NOMO-1 (cell line): ENCODE data around the gene SHOC2.

Experiments used
- DNase-seq, 2 experiments: peaks; one replicate each; lab custom pipeline; 2025; ENCODE audit not compliant: unreplicated experiment in 2 of 2; lab: John Stamatoyannopoulos, UW

The SHOC2 gene

DNA sequence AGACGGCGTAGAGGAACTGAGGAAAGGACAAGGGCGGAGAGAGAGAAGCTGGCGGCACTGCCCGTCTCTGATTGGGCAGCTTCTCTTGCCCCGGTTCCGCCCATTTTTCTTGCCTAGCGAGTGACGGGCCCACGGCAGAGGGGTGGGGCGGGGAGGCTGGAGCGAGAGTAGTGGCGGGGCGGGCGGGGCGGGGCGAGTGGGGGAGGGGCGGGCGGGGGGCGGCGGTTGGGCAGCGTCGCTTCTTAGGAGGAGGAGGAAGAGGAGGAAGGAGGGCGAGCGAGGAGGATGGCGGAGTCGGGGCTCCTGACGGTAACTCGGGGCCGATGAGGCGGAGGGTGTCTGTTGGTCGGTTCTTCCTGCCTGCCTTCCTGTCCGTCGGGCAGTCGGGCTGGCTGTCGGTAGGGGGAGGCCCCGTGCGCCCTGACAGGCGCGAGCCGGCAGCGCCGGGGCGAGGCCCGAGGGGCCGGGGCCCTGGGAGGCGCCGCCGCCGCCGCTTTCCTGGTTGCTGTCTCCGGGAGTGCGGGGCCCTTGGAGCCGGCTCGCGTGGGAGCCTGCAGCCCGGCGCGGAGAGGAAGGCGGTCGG lies at the start of gene SHOC2:
SHOC2 (plus strand) TSS at position 256 of the 583 bp plus-strand sequence. CDS start 44,755 bp downstream, outside the sequence.
- DNase-seq: no peak

DNA sequence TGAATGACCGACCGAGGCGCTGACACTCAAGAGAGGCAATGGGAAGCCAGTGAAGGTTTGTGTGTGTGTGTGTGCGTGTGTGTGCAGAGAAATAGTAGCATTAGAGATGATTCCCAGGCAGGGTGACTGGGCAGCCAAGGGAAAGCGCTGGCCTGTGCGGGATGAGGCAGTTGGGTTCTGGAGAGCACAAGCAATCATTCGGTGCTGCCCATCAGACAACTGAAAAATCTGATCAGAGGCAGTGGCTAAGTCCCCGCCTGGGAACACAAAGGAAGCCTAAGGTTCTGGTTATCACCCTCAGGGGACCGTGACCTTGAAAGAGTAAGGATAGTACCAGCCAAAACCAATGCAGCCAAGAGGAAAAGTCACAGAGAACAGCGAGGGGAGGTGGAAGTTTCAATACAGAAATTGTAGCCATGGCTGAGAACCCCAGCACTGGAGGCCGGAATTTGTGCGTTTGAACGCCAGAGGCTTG lies 48.5 kb upstream of the SHOC2 start:
- no peak for DNase-seq

DNA sequence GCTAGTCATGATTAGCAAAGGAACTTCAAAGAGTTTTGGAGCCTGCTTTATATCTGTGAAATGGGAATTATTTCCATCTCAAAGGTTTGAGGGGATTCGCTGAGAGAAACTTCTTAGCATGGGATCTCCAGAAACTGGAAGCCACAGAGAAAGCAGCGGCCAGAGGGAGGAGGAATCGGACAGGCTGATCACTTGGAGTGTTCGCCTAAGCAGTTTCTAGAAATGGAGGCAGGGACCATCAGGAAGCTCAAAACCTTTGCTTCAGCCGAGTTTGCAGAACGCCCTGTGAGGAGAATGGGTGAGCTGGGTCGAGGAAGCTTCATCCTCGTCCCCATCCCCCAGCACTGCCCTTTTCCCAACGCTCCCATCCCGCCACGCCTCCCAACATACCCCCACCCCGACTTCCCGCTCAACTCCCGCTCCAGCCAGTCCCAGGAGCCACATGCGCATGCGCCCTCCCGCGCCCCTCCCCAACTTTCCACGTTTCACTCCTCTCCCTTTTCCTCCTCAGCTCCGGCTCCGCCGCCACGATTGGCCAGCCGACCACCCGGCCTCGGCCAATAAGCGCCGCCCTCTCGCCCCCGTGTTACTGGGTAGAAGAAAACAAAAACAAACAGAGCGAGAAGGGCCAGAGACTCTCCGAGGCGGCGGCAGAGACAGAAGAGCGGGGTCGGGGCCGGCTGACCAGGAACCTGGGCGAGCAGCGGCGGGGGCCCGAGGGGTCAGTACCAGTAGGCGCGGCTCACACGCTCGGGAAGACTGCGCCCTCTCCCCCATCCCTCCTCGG lies 47.9 kb upstream of the SHOC2 start, which contains the start of gene PDCD4:
PDCD4 (plus strand) TSS at position 631 of the 787 bp plus-strand sequence. CDS start 4,100 bp downstream, outside the sequence.
- peak; percentile 93 to 94 for DNase-seq

DNA sequence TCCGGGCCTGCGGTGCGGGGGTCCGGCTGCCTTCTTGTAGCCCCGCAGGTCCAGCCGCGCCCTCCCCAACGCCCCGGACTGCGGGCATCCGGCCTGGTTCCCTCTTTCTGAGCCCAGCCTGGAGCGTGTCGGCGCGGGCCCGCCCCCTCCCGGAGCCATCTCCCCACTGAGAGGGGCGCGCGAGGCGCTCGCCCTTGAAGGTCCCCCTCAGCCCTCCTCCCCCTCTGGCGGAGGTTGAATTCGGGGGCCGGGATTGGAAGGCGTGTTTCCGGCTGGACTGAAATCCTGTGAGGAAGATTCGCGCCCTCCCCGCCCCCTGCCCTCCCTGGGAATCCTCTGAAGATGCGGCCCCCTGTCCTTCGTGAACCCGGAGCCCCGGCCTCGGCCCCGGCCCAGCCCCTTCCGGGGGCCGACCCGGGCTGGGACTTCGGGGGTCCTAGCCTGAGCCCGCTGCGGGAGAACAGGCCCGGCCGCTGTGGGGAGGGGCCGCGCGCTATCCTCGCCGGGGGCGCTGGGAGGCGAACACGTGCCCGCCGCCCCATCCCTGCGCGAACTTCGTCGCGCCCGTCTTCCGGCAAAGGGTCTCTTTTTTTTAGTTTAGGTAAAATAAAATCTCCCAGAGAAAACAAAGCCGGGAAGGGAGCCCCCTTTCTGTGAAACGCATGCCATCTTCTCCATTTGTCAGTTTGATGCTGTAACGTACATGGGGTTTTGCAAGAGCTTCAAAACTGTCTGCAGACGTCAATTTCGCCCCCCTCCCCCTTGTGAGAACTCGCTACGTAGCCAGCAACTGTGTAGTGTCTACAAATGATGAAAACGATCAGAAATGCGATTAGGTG lies 47.0 kb upstream of the SHOC2 start:
- peak; percentile 88 to 90 for DNase-seq

DNA sequence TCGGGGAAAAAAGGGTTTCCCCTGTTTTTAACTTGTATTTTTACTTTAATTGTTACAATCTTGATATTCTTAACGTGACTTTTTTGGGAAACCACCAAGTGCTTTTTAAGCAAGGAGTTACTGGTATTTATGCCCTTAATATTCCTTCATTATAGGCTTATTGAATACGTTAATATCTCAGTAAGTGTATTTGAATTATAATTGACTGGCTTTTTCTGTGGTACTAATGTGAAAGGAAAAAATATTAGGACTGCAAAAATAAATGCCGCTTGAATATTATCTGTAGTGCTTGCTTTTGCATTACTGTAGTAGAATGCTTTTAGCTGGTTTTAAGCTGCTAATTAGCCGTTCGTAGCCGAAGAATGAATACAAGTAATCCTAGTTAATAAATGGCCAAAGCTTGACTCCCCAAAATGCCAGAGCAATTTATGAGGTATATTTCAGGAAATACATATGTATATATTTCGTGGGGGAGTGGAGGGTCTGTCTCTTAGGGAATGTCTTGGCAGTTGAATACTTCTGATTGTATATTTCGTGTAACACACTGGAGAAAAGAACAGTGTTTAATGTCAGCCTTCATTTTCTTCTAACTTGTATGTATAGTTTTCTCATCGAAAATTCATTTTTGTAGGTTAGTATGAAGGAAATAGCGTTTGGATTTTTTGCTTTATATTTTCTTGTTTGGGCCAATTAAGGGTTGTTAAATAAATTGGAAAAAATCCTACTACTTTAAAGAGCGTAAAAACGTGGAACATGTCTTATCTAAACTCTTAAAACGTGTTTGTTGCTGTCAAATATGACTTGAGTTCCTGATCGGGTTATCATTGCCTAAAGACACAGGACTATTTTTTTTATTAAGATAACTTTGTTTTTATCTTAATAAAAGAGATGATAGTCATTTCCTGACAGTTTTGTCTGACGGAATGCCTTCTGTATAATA lies 46.1 kb upstream of the SHOC2 start:
- DNase-seq: peak in 1 of 2 experiments; percentile 51

DNA sequence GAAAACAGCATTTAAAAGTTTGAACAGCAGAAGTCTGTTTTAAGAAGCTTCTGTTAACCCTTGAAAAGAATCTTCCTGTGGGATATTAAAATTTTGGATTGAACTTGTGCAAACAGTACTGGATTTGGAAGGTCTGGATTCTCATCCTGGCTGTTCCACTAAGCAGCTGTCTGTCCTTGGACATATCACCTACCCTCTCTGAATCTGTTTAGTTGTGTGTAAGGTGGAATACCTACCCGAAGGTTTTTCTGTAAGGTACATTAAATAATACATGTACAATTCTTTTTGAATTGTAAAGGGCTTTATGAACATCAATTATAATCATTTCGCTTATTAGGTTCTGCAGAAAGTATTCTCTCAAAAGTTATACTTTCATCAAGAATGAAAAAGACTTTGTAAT lies 45.5 kb upstream of the SHOC2 start:
- DNase-seq: no peak

DNA sequence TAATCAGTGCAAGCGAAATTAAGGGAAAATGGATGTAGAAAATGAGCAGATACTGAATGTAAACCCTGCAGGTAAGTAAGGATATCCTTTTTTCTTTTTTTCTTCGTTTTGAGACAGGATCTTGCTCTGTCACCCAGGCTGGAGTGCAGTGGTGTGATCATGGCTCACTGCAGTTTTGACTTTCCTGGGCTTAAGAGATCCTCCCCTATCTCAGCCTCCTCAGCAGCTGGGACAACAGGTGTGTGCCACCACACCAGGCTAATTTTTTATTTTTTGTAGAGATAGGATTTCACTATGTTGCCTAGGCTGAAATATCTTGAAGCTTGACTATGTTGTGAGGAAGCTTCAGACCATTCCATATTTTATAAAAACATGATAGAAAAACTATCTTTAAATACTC lies 43.4 kb upstream of the SHOC2 start:
- no peak for DNase-seq

DNA sequence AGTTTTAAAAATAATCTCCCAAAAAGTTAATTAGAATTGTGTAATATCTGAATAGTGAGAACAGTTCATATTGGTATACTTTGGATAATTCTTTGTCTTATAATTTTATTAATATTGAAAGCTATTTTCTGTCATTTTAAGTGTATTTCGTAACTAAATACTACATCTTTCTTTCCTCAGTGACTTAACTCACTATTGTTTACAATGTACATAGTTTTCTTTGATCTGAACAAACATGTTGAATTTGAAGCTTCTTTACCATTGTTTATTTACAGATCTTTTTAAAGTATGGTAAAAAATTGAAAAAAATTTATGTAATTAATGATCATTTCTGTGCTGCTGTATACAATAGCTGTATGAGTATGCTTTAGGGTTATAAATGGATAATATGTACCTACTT lies 42.6 kb upstream of the SHOC2 start:
- no peak for DNase-seq

DNA sequence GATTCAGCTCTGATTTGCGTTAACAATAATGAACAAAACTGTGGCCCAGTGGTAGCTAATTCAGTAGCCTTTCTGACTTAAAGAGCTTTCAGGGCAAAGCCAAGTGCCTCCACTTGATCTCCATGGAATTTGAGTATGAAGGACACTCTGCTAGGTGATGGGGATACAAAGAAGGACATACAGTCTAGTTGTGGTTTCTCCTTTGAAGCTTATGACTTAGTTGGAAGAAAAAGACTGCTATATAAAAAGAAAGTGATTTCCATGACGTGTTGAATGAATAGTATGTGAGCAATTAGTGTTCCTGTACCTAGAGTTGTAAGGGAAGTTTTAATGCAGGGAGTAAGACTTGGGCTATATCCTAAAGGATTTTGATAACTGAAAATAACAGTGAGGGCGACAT lies 39.4 kb upstream of the SHOC2 start:
- DNase-seq: no peak

DNA sequence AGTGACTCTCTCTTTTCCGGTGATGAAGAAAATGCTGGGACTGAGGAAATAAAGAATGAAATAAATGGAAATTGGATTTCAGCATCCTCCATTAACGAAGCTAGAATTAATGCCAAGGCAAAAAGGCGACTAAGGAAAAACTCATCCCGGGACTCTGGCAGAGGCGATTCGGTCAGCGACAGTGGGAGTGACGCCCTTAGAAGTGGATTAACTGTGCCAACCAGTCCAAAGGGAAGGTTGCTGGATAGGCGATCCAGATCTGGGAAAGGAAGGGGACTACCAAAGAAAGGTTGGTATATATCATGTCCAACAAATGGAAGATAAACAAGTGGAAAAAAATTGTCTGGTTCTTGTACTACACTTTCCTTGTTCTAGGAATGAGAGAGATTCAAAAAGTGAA lies 38.2 kb upstream of the SHOC2 start:
- DNase-seq: no peak

DNA sequence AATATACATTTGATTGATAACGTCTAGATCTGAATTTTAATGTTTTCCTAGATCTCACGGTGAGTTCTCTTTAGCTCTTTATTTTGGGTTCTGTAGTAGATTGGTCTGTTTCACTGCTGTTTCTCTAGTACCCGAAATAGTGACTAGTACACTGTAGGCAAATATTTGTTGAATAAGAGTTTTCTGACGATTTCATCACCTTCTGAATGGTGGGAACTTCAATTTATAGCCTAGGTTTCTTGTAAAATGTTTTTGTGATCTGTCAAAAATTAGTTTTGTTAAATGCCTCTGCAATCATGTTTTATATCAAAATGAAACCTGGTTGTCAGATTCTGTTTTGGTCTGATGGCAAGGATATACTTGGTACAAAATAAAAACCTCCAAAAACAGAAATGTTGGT lies 37.5 kb upstream of the SHOC2 start:
- DNase-seq: no peak

DNA sequence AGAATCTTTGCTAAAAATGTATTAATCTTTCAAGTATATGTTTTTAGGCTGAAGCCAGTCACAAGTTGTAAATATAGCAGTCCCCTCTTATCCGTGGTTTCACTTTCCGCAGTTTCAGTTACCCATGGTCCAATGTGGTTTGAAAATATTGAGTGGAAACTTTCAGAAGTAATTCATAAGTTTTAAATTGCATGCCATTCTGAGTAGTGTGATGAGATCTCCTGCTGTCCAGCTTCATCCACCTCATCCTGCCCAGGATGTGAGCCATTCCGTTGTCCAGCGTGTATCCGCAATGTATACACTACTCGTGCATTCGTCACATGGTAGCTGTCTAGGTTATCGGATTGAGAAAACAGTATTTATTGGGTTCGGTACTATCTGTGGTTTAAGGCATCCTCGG lies 35.5 kb upstream of the SHOC2 start:
- no peak for DNase-seq

DNA sequence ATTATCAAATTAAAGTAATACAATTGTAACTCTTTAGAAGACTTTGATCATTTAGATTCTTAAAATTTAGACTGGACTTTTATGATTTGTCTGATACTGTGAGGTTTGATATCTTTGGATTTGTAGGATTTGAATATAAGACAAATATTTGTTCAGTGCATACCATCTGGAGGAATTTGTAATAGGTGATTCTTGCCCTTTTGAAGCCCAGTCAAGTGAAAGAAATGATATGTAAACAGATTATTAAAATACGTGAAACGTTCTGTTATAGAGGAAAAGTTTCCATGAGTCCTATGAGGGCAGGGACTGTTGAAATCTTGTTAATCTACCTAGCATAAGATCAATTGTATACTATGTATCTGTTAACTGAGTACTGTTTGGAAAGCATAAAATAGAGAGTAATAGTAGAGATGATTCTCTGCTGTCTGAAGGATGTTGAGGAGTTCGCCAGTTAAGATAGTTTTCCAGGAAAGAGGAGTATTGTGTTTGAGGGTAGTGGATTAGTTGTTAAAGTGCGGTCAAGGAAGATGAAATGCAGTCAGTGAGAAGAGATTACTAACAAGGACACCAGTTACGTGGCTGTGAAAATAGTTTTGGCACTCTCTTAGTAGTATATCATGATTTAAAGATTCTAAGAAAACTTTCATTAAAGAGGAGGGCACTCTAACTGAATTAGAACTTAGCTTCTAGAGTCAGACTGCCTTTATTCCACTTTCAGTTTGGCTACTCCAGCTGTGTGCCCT lies 33.3 kb upstream of the SHOC2 start:
- no peak for DNase-seq

DNA sequence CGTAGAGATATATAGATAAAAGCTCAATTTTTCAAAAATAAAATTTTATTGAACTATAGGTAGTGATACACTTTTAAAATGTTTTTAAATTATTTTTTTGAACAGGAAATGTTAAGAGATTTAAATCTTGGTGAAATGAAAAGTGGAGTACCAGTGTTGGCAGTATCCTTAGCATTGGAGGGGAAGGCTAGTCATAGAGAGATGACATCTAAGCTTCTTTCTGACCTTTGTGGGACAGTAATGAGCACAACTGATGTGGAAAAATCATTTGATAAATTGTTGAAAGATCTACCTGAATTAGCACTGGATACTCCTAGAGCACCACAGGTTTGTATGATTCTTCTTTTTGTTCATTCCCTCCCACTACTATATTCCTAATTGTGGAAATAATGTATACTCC lies 31.8 kb upstream of the SHOC2 start:
- DNase-seq: no peak

DNA sequence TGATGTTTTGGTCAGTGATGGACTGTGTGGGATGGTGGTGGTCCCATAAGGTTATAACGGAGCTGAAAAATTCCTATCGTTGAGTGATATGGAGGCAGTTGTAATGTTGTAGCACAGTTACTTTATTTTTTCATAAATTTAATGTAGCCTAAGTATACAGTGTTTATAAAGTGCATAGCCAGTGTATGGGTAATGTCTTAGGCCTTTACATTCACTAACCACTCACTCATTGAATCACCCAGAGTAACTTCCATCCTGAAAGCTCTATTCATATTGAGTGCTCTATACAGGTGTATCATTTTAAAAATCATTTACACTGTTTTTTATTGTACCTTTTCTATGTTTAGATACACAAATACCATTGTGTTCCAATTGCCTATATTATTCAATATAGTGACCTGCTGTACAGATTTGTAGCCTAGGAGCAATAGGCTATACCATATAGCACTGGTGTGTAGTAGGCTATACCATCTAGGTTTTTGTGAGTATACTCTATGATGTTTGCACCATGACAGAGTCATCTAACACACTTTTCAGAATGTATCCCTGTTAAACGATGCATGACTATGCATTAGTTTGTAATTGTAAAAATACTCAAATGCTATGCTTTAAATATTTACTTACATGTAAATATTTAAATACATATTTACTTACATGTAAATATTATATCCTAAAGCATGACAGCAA lies 26.7 kb upstream of the SHOC2 start:
- DNase-seq: no peak

DNA sequence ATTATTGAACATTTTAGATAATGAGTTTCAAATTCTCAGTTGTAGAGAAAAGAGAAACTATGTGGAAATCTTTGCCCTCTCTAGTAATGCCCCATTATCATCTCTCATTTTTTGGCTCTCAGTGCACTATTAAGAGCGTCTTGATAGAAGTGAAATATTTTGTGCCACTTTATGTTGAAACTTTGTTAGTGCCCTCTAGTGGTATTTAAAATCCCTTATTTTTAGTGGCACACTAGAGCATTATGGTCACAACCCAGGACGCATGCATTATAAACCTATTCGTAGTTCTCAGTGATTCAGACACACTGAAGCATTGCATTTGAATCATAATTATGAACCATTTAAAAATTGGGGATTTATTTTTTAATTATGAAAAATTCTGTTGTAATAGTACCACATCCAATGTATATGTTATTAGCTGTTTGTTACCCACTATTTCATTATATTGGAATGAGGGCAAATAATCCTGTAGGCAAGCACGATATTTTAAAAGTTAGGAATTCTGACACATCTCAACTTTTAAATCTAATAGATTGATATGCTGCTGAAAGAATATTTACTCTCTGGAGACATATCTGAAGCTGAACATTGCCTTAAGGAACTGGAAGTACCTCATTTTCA lies 25.7 kb upstream of the SHOC2 start:
- DNase-seq: peak; percentile 7 to 66

DNA sequence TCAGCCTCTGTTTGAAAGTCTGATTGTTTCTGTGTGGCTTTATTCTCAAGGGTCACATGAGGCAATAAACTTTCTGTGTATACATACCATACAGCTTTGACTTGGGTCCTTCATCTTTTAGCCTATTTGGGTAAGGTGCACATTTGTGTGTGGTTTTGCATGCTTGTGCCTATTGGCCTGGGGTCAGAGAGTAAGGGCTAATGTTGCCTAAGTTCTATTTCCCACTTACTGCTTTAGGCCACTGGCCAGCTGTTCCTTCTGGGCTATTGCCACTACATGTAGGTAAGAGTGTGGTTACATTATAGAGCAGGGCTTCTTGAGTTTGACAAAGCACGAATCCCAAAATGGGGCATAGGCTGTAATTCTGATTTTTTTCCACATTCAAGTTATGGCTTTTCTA lies 22.2 kb upstream of the SHOC2 start:
- DNase-seq: no peak

DNA sequence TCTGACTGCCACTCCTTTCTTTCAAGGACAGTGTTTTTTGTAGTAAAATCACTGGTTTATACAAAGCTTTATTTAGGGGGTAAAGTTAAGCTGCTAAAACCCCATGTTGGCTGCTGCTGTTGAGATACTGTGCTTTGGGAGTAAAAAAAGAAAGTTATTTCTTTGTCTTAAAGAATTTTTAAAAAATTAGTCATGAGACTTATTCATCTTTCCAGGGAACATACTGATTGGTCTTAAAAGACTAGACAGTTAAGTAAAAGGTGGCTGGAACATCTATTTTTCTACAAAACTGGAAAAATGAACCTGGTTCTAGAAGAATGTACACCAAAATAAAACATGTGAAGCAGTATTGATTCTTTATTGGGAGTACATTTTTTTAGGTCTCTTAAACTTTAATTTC lies 21.0 kb upstream of the SHOC2 start:
- no peak for DNase-seq

DNA sequence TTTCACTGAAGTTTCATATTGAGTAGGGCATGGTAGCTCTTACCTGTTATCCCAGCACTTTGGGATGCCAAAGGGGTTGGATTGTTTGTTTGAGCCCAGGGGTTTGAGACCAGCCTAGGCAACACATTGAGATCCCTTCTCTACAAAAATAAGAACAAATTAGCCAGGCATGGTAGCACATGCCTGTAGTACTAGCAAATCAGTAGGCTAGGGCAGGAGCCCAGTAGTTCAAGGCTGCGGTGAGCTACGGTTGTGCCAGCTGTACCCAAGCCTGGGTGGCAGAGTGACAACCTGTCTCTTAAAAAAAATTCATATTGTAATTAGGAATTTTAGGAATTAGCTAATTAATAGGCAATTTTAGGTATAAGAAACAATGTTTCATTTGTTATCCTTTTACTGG lies 18.4 kb upstream of the SHOC2 start:
- no peak for DNase-seq
